Measurements from ENCODE around the gene NDC80. TPM values are rescaled to one million over a fixed set of nuclear protein-coding genes. Genes with fewer than 3 reads are reported as not detected.

NDC80 gene
- total RNA-seq, 1 experiment from 2014 or later, result 36.0 TPM

- Histone ChIP-seq H3K4me1 (ENCODE audit: control insufficient read depth, insufficient read depth, low read length) (no peaks in the 10 kb centered on the region), H3K9me3 (ENCODE audit: control insufficient read depth, insufficient read depth, low read depth, low read length) (no peaks in the 10 kb centered on the region), H3K36me3 (ENCODE audit: control insufficient read depth, insufficient read depth, low read length) (peaks cover 43% of the 10 kb centered on the region), H3K27me3 (ENCODE audit: control insufficient read depth, insufficient read depth, low read length) (no peaks in the 10 kb centered on the region), H3K4me3 (ENCODE audit: low read depth in 2 of 2, low read length in 2 of 2) (no peak overlapping the region), H3K27ac (ENCODE audit: low read length) (no peak overlapping the region)
- ChIA-PET POLR2A (no interaction called here), CTCF (no interaction called here)
- no TSS peak for BruUV-seq (replicated peaks)
- TF ChIP-seq SIN3A (IDR thresholded peaks at IDR 0.05; ENCODE audit: borderline replicate concordance, insufficient read depth, low read depth, low read length), result no peak
- TF ChIP-seq REST (IDR thresholded peaks at IDR 0.05; ENCODE audit: insufficient read depth in 1 of 2, low read depth in 2 of 2, low read length in 1 of 2), result no peak
- no peak for TF ChIP-seq TCF7L2 (IDR thresholded peaks at IDR 0.05; ENCODE audit: low read depth, low read length)
- TF ChIP-seq POLR2AphosphoS5 (IDR thresholded peaks at IDR 0.05; ENCODE audit: low read depth, low read length), result no peak
- no peak for TF ChIP-seq CTCF (IDR thresholded peaks at IDR 0.05)
- in situ Hi-C loops (cut with HindIII; ENCODE audit: low pct_unique_long_range_greater_than_20kb, low sequenced_read_pairs), result no loop called here
- no peak for DNase-seq (ENCODE audit: low read depth, low spot score)
- no peak for ATAC-seq
- intact Hi-C loops (cut with micrococcal nuclease; ENCODE audit: unreplicated experiment), result no loop called here
These were observed 31.5 kb downstream of the NDC80 start for GRCh38 chr18:2602844-2603243.

- Histone ChIP-seq H3K27me3 (ENCODE audit: control insufficient read depth, insufficient read depth, low read length) (no peaks in the 10 kb centered on the region), H3K9me3 (ENCODE audit: control insufficient read depth, insufficient read depth, low read depth, low read length) (no peaks in the 10 kb centered on the region), H3K36me3 (ENCODE audit: control insufficient read depth, insufficient read depth, low read length) (peaks cover 43% of the 10 kb centered on the region), H3K4me1 (ENCODE audit: control insufficient read depth, insufficient read depth, low read length) (no peaks in the 10 kb centered on the region), H3K4me3 (ENCODE audit: low read depth in 2 of 2, low read length in 2 of 2) (no peak overlapping the region), H3K27ac (ENCODE audit: low read length) (no peak overlapping the region)
- intact Hi-C loops (cut with micrococcal nuclease; ENCODE audit: unreplicated experiment) (no loop called here), in situ Hi-C loops (cut with HindIII; ENCODE audit: low pct_unique_long_range_greater_than_20kb, low sequenced_read_pairs) (no loop called here)
- ATAC-seq (no peak), DNase-seq (ENCODE audit: low read depth, low spot score) (no peak)
- no TSS peak for BruUV-seq (replicated peaks)
- POLR2A ChIA-PET, result no interaction called here
- CTCF ChIA-PET, result no interaction called here
- TF ChIP-seq POLR2AphosphoS5 (IDR thresholded peaks at IDR 0.05; ENCODE audit: low read depth, low read length) (no peak), CTCF (IDR thresholded peaks at IDR 0.05) (no peak), REST (IDR thresholded peaks at IDR 0.05; ENCODE audit: insufficient read depth in 1 of 2, low read depth in 2 of 2, low read length in 1 of 2) (no peak), TCF7L2 (IDR thresholded peaks at IDR 0.05; ENCODE audit: low read depth, low read length) (no peak), SIN3A (IDR thresholded peaks at IDR 0.05; ENCODE audit: borderline replicate concordance, insufficient read depth, low read depth, low read length) (no peak)
These were observed 35.0 kb downstream of the NDC80 start for GRCh38 chr18:2606335-2606734.

Data from Panc1 (cell line).